HG03571 (cell line): ENCODE results near the gene ZNF888.
"Not testable (repeated sequence)": the region's sequence is repeated elsewhere in the genome, so short reads cannot be mapped to it uniquely, and the experiment has no call there.

Source experiments
- ATAC-seq: cut with Tn5 transposase; IDR thresholded peaks from one replicate; pipeline ENCODE4 v1.9.1; 2021; ENCODE audit not compliant: unreplicated experiment

The ZNF888 gene

GRCh38 chr19:52941941-52942385, 18.7 kb upstream of the ZNF888 start:
- ATAC-seq: peak; percentile 19

GRCh38 chr19:52941523-52941922, 18.3 kb upstream of the ZNF888 start:
- ATAC-seq: not testable (repeated sequence)

GRCh38 chr19:52940905-52941304, 17.7 kb upstream of the ZNF888 start:
- ATAC-seq: not testable (repeated sequence)

GRCh38 chr19:52938761-52939160, 15.5 kb upstream of the ZNF888 start:
- no peak for ATAC-seq

GRCh38 chr19:52936954-52937325, 13.7 kb upstream of the ZNF888 start:
- ATAC-seq: no peak

GRCh38 chr19:52936151-52936953, 13.1 kb upstream of the ZNF888 start:
- no peak for ATAC-seq

GRCh38 chr19:52935434-52935833, 12.2 kb upstream of the ZNF888 start:
- no peak for ATAC-seq

GRCh38 chr19:52924641-52925040, 1.4 kb upstream of the ZNF888 start:
- not testable (repeated sequence) for ATAC-seq

- no peak for ATAC-seq
These were observed 758 bp upstream of the ZNF888 start for GRCh38 chr19:52923778-52924593.

GRCh38 chr19:52917531-52917930, 5.7 kb downstream of the ZNF888 start:
- ATAC-seq: no peak

- no peak for ATAC-seq
These were observed 12.6 kb downstream of the ZNF888 start for GRCh38 chr19:52910648-52911047.

- not testable (repeated sequence) for ATAC-seq
These were observed 19.0 kb downstream of the ZNF888 start for GRCh38 chr19:52904052-52904780.

- ATAC-seq: no peak
These were observed 21.4 kb downstream of the ZNF888 start for GRCh38 chr19:52901842-52902241.

- not testable (repeated sequence) for ATAC-seq
These were observed 24.6 kb downstream of the ZNF888 start for GRCh38 chr19:52898596-52898995.

GRCh38 chr19:52898101-52898500, 25.1 kb downstream of the ZNF888 start:
- no peak for ATAC-seq

- ATAC-seq: peak; percentile 81
These were observed 25.9 kb downstream of the ZNF888 start, which contains the start of gene ZNF320 for GRCh38 chr19:52897138-52897935. Gene ZNF320, minus strand, starts transcription at chr19:52897635. Its CDS starts 7,380 bp downstream, at chr19:52890255.

GRCh38 chr19:52896431-52897137, 26.6 kb downstream of the ZNF888 start:
- no peak for ATAC-seq

- no peak for ATAC-seq
These were observed 31.9 kb downstream of the ZNF888 start for GRCh38 chr19:52891336-52891735.

GRCh38 chr19:52889931-52890330, 33.3 kb downstream of the ZNF888 start:
- ATAC-seq: no peak

- ATAC-seq: no peak
These were observed 34.2 kb downstream of the ZNF888 start for GRCh38 chr19:52889076-52889475.
